Mesendoderm (in vitro differentiated cells): ENCODE results near the gene ATP6V1F.
A peak's percentile ranks its signal among the peaks of the same experiment; 100 is the strongest.

ENCODE experiments used
- DNase-seq: peaks from one replicate; pipeline ENCODE4 v3.0.0; 2013
- H2AK5ac ChIP-seq: 2 replicates; pipeline ENCODE4 v1.6.1; 2013; ENCODE audit warnings: low read length, inconsistent platforms
- H2BK120ac ChIP-seq: 2 replicates; pipeline ENCODE4 v1.6.1; 2013; ENCODE audit warnings: low read depth, mild to moderate bottlenecking, low read length, moderate library complexity, mixed read lengths
- H2BK15ac ChIP-seq: replicated peaks from 2 replicates; pipeline ENCODE4 v1.6.1; 2013; ENCODE audit warnings: low read depth, mild to moderate bottlenecking, moderate library complexity
- H2BK5ac ChIP-seq: 2 replicates; pipeline ENCODE4 v1.6.1; 2013; ENCODE audit warnings: low read length, inconsistent platforms
- H3K18ac ChIP-seq: 2 replicates; pipeline ENCODE4 v1.6.1; 2013; ENCODE audit warnings: mild to moderate bottlenecking, low read length, mixed read lengths
- H3K23ac ChIP-seq: one replicate; pipeline ENCODE4 v1.6.1; 2013; ENCODE audit warnings: low read length
- H3K27ac ChIP-seq: 2 replicates; pipeline ENCODE4 v1.5.1; 2013; ENCODE audit warnings: low read depth, mild to moderate bottlenecking, inconsistent platforms, low read length, moderate library complexity
- H3K27me3 ChIP-seq: 2 replicates; pipeline ENCODE4 v1.6.1; 2013; ENCODE audit warnings: low read length, control low read depth, mild to moderate bottlenecking, inconsistent platforms; ENCODE audit not compliant: insufficient read depth, poor library complexity
- H3K36me3 ChIP-seq: 2 replicates; pipeline ENCODE4 v1.6.1; 2013; ENCODE audit warnings: low read length, inconsistent platforms; ENCODE audit not compliant: control insufficient read depth, insufficient read depth
- H3K4ac ChIP-seq: one replicate; pipeline ENCODE4 v1.6.1; 2013; ENCODE audit warnings: low read depth, mild to moderate bottlenecking, low read length, moderate library complexity
- H3K4me1 ChIP-seq: 2 replicates; pipeline ENCODE4 v1.6.1; 2013; ENCODE audit warnings: low read depth, low read length, inconsistent platforms; ENCODE audit not compliant: control insufficient read depth
- H3K4me2 ChIP-seq: 2 replicates; pipeline ENCODE4 v1.6.1; 2013; ENCODE audit warnings: low read length
- H3K4me3 ChIP-seq: 2 replicates; pipeline ENCODE4 v1.5.1; 2013; ENCODE audit warnings: mild to moderate bottlenecking, low read length
- H3K56ac ChIP-seq: one replicate; pipeline ENCODE4 v1.6.1; 2013; ENCODE audit warnings: low read length
- H3K79me1 ChIP-seq: 2 replicates; pipeline ENCODE4 v1.6.1; 2013; ENCODE audit warnings: low read length, inconsistent platforms
- H3K79me2 ChIP-seq: 2 replicates; pipeline ENCODE4 v1.6.1; 2013; ENCODE audit warnings: mild to moderate bottlenecking, low read length; ENCODE audit not compliant: control insufficient read depth, insufficient read depth
- H3K9ac ChIP-seq: 2 replicates; pipeline ENCODE4 v1.6.1; 2013; ENCODE audit warnings: low read length, inconsistent platforms
- H4K5ac ChIP-seq: one replicate; pipeline ENCODE4 v1.6.1; 2013; ENCODE audit warnings: low read length
- H4K8ac ChIP-seq: one replicate; pipeline ENCODE4 v1.6.1; 2013; ENCODE audit warnings: low read depth, mild to moderate bottlenecking, control low read depth, low read length, moderate library complexity
- WGBS: extraction: QIAGEN DNeasy Blood & Tissue Kit; methylation state at CpG from one replicate; pipeline ENCODE4 v1.1.7; 2013; ENCODE audit warnings: low lambda C conversion rate, missing lambda C conversion rate; ENCODE audit not compliant: insufficient coverage; ENCODE audit errors: extremely low coverage; 5-methylcytosine and 5-hydroxymethylcytosine counted together

The ATP6V1F gene

DNA sequence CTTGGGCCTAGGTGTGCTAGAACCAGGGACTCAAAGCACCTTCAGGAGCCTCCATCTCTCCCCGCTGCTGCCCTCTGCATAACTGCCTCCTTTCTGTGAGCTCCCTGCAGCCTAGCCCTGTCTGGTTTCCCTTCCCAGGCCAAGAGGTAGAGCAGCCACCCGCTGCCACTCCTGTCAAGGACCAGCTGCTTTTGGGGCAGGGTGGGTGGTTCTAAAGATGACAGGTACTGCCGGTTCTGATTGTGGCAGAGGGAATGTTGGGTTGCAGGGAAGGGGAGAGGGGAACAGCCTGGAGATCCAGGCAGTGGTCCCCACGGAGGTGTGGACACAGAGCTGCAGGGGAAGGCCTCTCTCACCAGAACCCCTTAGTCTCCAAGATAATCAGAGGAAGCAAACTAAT, 36.1 kb upstream of the ATP6V1F start:
- Histone ChIP-seq H3K27ac (no peak overlapping the region), H2BK120ac (no peak overlapping the region), H3K18ac (no peak overlapping the region), H3K4me3 (no peak overlapping the region), H2BK5ac (no peak overlapping the region), H3K56ac (no peak overlapping the region), H4K5ac (no peak overlapping the region), H3K27me3 (no peaks in the 10 kb centered on the region), H3K79me1 (peaks cover 3% of the 10 kb centered on the region), H3K4ac (no peak overlapping the region), H3K9ac (no peak overlapping the region), H3K4me2 (no peak overlapping the region), H3K23ac (no peak overlapping the region), H4K8ac (no peak overlapping the region), H3K4me1 (peaks cover 16% of the 10 kb centered on the region), H3K36me3 (no peaks in the 10 kb centered on the region), H2AK5ac (no peak overlapping the region), H3K79me2 (peaks cover 11% of the 10 kb centered on the region), H2BK15ac (no peak overlapping the region)
- no peak for DNase-seq
- no CpG with 5 or more reads among the region's 4 CpGs for WGBS

DNA sequence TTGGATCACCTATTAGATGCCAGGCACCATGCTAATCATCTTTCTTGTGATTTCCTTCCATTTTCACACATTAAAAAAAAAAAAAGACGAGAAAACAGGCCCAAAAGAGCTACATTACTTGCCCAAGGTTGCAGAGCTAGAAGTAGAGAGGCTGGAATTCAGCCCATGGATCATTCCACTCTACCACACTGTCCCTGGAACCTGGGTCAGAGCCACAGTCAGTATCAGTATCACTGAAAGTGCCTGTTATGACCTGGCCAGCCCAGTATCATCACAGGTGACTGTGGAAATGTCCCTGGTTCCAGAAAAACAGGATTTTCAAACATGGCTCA, 35.8 kb upstream of the ATP6V1F start:
- Histone ChIP-seq H3K9ac (no peak overlapping the region), H3K18ac (no peak overlapping the region), H4K5ac (no peak overlapping the region), H3K4ac (no peak overlapping the region), H3K36me3 (no peaks in the 10 kb centered on the region), H2BK5ac (no peak overlapping the region), H2BK120ac (no peak overlapping the region), H2AK5ac (no peak overlapping the region), H3K4me1 (peaks cover 16% of the 10 kb centered on the region), H3K27ac (no peak overlapping the region), H3K4me3 (no peak overlapping the region), H3K4me2 (no peak overlapping the region), H3K79me1 (peaks cover 3% of the 10 kb centered on the region), H3K79me2 (peaks cover 12% of the 10 kb centered on the region), H3K56ac (no peak overlapping the region), H4K8ac (no peak overlapping the region), H2BK15ac (no peak overlapping the region), H3K27me3 (no peaks in the 10 kb centered on the region), H3K23ac (no peak overlapping the region)
- DNase-seq: no peak
- WGBS: no CpG with 5 or more reads among the region's 1 CpG

DNA sequence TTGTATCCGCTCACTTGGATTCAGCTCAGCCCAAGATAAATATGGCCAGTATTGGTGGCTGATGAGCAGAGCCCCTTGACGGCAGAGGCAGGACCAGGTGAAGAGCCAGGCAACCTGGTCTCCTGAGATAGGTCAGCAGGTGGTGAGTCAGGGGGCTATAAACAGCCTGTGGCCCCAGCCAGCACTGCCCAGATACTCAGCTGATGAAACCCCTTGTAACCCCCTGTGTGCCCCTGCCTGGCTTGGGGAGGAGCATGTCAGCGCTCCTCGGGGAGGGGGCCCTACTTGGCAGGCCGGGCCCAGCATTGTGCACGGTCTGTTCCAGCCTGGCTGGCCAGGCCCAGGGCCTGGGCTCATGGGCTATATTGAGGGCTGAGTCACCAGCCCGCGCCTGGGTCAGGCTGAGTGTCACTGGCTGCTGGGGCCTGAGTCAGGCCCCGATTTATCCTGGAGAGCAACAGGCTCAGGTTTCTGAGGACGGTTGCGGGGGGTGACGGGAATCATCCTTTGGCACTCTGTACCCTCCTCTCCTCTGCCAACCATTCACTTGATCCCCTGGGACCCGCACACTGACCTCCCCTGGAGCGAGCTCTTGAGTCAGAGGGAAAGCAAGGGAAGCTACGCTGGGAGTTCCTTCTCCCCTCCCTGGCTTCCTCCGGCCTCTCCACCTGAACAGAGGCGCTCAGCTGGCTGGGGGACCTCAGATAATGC, 35.3 kb upstream of the ATP6V1F start:
- H3K79me2 ChIP-seq: peaks cover 12% of the 10 kb centered on the region
- no peak overlapping the region for H2BK5ac ChIP-seq
- H3K18ac ChIP-seq: peak overlapping the region; percentile 7
- H3K36me3 ChIP-seq: no peaks in the 10 kb centered on the region
- no peak overlapping the region for H3K4ac ChIP-seq
- no peak overlapping the region for H3K4me3 ChIP-seq
- H3K27me3 ChIP-seq: no peaks in the 10 kb centered on the region
- H3K79me1 ChIP-seq: peaks cover 3% of the 10 kb centered on the region
- H2BK120ac ChIP-seq: no peak overlapping the region
- H3K4me2 ChIP-seq: no peak overlapping the region
- H2AK5ac ChIP-seq: no peak overlapping the region
- no peak overlapping the region for H4K8ac ChIP-seq
- no peak overlapping the region for H4K5ac ChIP-seq
- H3K4me1 ChIP-seq: peaks cover 16% of the 10 kb centered on the region
- peak; percentile 91 for DNase-seq
- no peak overlapping the region for H2BK15ac ChIP-seq
- H3K27ac ChIP-seq: peak overlapping the region; percentile 68
- peak overlapping the region; percentile 69 for H3K56ac ChIP-seq
- WGBS: no CpG with 5 or more reads among the region's 17 CpGs
- no peak overlapping the region for H3K9ac ChIP-seq
- no peak overlapping the region for H3K23ac ChIP-seq

DNA sequence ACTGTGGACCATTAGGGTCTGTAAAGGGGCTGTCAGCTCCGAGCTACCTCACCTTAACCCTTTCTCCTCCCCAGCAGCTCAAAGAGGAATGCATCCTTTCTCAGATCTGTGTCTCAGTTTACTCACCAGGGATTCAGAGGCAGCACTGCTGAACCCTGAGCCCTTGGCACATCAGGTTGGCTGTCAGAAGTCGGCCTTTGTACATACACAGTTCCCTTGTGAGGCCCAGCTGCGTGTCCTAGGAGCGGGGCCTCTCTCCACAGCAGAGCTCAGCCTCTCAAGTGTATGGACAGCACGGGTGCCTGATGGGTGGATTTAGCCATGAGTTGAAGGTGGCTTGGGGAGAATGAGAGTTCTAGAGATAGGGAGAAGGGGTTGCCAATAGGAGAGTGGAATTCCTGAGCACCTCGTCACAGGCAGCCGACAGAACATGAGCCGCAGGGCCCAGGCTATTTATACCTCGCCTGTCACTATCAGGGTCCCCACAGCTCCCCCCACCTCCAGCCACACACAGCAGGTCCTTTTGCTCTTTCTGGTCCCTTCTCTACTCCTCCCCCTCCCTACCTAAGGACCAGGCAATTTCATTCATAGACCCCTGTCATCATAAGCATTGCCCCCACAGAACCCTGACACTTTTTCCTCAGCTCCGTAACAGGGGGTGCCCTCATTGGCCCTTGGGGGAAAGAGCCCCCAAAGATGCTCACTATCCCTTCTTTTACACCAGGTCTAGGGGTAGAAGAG, 34.5 kb upstream of the ATP6V1F start:
- Histone ChIP-seq H3K18ac (peak overlapping the region; percentile 7), H2BK5ac (peak overlapping the region; percentile 31), H2BK120ac (no peak overlapping the region), H3K4me2 (no peak overlapping the region), H4K5ac (no peak overlapping the region), H2BK15ac (no peak overlapping the region), H3K4ac (no peak overlapping the region), H3K27me3 (no peaks in the 10 kb centered on the region), H3K79me1 (peaks cover 3% of the 10 kb centered on the region), H3K23ac (no peak overlapping the region), H3K56ac (peak overlapping the region; percentile 69), H3K9ac (peak overlapping the region; percentile 44), H3K4me3 (no peak overlapping the region), H4K8ac (no peak overlapping the region), H3K79me2 (peaks cover 12% of the 10 kb centered on the region), H3K36me3 (no peaks in the 10 kb centered on the region), H3K27ac (peak overlapping the region; percentile 68), H2AK5ac (no peak overlapping the region), H3K4me1 (peaks cover 18% of the 10 kb centered on the region)
- peak; percentile 82 for DNase-seq
- no CpG with 5 or more reads among the region's 10 CpGs for WGBS

DNA sequence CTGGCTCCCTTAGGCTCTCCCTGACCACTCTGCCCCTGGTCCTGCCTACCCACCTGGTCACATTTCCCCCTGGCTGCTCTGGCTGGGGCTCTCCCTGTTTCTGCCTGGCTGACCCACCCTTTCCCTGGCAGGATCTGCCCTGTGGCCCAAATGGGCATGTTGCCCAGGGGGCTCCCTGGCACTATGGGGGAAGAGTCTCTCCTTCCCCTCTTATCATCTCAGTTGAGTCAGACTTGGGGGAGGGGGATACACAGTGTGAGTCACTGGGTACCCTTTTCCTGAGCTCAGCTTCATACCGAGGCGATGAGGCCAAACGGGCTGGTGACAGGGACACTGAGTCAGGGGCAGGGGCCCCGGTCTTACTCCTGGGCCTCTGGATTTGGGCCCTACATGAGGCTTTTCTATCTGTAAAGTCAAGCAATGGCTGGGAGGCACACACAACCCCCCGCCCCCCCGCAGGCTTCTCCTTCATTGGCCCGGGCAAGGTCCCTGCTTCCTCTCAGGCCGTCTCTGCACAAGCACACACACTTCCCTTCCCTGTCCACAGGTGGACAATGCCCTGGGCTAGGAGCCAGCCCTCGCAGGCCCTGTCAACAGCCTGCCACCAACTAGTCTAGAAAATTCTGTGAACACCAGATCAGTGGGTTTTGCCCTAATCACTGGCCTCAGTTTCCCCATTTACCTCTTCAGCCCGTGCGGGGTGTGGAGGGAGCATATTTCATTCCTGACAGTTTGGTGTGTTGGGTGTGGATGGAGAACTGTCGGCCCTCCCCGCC, 33.1 kb upstream of the ATP6V1F start:
- H3K4me3 ChIP-seq: no peak overlapping the region
- H3K4me1 ChIP-seq: peaks cover 23% of the 10 kb centered on the region
- peak overlapping the region; percentile 47 for H3K27ac ChIP-seq
- H3K27me3 ChIP-seq: no peaks in the 10 kb centered on the region
- peak overlapping the region; percentile 20 for H3K18ac ChIP-seq
- no peak overlapping the region for H4K5ac ChIP-seq
- H3K36me3 ChIP-seq: no peaks in the 10 kb centered on the region
- peak overlapping the region; percentile 65 for H3K56ac ChIP-seq
- no peak overlapping the region for H2BK15ac ChIP-seq
- peak overlapping the region; percentile 63 for H3K9ac ChIP-seq
- H2BK120ac ChIP-seq: no peak overlapping the region
- DNase-seq: peak; percentile 84
- peaks cover 12% of the 10 kb centered on the region for H3K79me2 ChIP-seq
- H2AK5ac ChIP-seq: peak overlapping the region; percentile 81
- WGBS: no CpG with 5 or more reads among the region's 13 CpGs
- H3K79me1 ChIP-seq: peaks cover 5% of the 10 kb centered on the region
- no peak overlapping the region for H4K8ac ChIP-seq
- H3K23ac ChIP-seq: no peak overlapping the region
- H2BK5ac ChIP-seq: peak overlapping the region; percentile 69
- H3K4me2 ChIP-seq: peak overlapping the region; percentile 48
- H3K4ac ChIP-seq: peak overlapping the region; percentile 82
